Measurements from ENCODE around the gene CDH13. TPM values are rescaled to one million over a fixed set of nuclear protein-coding genes. Genes with fewer than 3 reads are reported as not detected.

CDH13 gene
- not detected in 2 replicates for total RNA-seq (2014; rRNA removed; shearing (Covaris generic))

- no peak for DNase-seq (ENCODE audit: low spot score)
Measured at GRCh38 chr16:82626791-82627261, at the start of gene CDH13. Gene CDH13, plus strand, starts transcription at chr16:82626969.

GRCh38 chr16:82580298-82580890, 46.4 kb upstream of the CDH13 start:
- peak; percentile 34 for DNase-seq (ENCODE audit: low spot score)

DNA sequence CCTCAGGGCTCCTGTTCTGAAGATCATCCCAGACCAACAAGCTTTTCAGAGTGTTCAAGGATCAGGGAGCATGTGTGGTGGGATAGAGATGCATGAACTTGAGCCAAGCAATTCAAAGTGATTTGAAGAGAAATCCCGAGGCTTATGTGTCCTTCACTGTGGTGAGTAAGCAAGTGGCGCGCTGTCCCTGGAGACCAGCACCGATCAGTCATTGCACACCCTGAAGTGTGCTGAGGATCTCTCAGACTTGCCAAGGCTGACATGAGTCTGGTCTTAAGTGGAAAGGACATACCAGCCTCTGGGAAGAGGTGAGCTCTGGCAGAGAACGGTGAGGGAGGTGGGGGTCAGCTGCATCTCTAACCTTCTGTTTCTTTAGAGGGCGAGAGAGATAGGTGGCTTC, 43.8 kb upstream of the CDH13 start:
- no peak for DNase-seq (ENCODE audit: low spot score)

DNA sequence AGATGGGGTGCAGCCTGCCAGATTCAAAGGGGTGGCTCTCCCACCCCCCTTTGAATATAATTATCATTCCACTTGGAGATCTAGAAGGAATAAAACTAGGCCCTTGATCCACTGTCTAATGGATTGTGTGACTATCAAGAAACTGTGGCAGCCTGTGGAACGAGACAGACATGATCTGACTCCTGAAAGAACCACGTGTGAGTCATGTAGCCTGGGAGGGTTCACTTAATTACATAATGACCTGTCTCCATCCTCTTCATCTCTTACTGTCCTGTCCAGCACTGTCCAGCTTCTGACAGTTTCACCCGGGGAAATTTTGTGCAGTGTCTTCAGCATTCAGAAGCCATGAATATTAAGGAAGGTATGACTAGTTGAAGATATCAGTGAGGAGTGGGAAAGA, 43.3 kb upstream of the CDH13 start:
- no peak for DNase-seq (ENCODE audit: low spot score)

- DNase-seq (ENCODE audit: low spot score) = no peak
Measured at GRCh38 chr16:82584553-82585152, 42.1 kb upstream of the CDH13 start.

- no peak for DNase-seq (ENCODE audit: low spot score)
Measured at GRCh38 chr16:82585675-82586074, 41.1 kb upstream of the CDH13 start.

DNA sequence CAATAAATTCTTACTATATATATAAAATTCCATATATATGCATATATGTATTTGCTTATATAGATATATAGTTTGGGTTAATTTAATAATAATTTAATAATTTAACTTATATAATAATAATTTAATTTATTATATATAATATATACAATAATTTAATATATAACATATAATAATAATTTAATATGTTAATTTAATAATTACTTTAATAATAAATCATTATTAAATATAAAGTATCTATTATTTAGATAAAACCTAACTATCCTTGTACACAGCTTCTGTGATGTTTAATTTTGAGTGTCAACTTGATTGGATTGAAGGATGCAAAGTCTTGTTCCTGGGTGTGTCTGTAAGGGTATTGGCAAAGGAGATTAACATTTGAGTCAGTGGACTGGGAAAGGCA, 40.6 kb upstream of the CDH13 start:
- DNase-seq (ENCODE audit: low spot score) = no peak

DNA sequence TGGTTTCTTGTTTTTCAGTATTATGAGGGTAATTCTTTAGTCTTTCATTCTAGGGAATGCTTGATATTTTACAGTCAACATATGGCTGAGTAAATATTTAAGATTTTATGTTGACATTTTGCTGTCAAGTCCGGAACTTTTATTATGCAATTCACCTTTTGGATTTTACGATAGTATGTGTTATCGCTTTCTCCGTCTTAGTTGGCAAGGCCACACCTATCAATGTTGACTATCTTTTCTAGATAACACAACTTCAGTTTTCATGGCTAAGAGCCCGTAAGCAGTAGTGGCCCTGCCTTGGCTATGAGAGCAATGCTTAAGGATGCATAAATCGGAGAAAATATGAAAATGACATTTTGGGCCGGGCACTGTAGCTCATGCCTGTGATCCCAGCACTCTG, 39.5 kb upstream of the CDH13 start:
- no peak for DNase-seq (ENCODE audit: low spot score)

DNA sequence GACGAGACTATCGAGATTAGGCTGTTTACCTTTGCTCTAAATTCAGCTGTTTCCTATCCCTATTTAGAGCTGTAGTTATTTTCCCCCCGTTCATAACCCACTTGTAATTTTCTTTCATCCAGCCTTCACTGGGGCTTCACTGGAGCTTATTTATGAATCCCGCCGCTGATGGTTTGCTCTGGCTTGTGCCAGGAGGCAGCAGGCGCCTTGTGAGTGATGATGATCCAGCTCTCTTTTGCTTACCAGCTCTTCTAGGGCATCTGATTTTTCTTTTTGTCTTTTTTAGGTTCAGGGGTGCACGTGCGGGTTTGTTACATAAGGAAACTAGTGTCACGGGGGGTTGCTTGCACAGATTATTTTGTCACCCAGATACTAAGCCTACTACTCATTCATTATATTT, 37.4 kb upstream of the CDH13 start:
- DNase-seq (ENCODE audit: low spot score) = no peak

GRCh38 chr16:82594114-82594513, 32.7 kb upstream of the CDH13 start:
- DNase-seq (ENCODE audit: low spot score) = no peak

- no peak for DNase-seq (ENCODE audit: low spot score)
Measured at GRCh38 chr16:82598771-82599170, 28.0 kb upstream of the CDH13 start.

- DNase-seq (ENCODE audit: low spot score) = no peak
Measured at GRCh38 chr16:82601989-82602640, 24.7 kb upstream of the CDH13 start.

GRCh38 chr16:82603784-82604411, 22.9 kb upstream of the CDH13 start:
- peak; percentile 48 for DNase-seq (ENCODE audit: low spot score)

DNA sequence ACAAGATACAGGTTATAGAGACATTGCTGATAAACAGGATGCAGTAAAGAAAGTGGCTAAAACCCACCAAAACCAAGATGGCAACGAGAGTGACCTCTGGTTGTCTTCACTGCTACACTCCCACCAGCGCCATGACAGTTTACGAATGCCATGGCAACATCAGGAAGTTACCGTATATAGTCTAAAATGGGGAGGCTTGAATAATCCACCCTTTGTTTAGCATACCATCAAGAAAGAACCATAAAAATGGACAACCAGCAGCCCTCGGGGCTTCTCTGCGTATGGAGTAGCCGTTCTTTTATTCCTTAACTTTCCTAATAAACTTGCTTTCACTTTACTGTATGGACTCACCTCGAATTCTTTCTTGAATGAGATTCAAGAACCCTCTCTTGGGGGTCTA, 21.7 kb upstream of the CDH13 start:
- DNase-seq (ENCODE audit: low spot score) = no peak

DNA sequence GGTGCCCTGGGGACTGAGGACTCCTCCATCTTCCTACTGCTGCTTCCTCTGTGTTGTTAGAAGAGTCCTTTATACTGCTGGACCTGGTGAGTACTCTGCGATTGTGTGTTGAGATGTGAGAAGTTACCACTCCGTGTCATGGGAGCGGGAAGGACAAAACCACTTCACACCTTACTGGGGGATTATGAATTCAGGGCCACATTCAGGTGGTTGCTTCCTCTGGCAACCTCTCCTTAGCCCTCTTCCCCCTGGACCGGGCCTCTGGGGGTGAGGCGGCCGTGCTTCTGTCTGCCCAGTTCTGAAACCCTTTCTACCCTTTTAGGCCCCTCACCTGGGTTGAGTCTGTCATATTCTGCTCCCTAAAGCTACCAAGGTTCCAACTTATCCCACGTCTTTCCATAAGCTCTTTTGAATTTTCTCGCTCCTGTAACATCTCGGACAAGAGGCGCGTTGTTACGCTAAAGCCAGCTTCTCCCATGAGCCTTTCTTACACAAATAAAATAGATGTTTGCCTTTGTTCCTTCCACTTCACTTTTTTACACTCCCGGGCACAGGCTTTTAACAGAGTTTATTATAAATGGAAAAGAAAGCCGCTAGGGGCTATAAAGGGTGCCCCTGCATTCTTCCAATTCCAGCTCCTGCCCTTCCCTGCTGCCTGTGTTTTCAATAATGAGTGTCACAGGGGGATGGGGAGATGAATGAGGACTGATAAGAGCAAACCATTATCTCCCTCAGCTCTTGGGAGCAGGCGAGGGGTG, 20.7 kb upstream of the CDH13 start:
- no peak for DNase-seq (ENCODE audit: low spot score)

DNA sequence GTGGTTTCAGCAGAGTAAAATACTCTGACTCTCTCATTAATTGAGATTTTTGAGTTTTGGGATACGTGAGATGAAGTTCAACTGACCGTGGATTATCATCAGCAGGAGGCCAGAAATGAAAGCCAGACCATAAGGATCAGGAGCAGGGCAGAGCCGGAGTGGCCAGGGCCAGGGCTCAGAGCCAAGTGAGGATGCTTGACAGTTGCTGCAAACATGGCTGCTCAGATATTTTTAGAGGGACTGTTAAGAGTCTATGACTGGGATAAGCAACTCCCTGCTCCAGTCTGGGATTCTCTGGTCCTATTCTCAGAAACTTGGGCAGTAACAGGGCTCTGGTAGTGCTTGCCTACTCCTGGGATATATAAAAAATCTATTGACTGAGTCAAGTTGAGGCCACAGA, 17.6 kb upstream of the CDH13 start:
- no peak for DNase-seq (ENCODE audit: low spot score)

GRCh38 chr16:82612263-82612662, 14.5 kb upstream of the CDH13 start:
- DNase-seq (ENCODE audit: low spot score) = no peak

- DNase-seq (ENCODE audit: low spot score) = no peak
Measured at GRCh38 chr16:82616356-82616755, 10.4 kb upstream of the CDH13 start.

DNA sequence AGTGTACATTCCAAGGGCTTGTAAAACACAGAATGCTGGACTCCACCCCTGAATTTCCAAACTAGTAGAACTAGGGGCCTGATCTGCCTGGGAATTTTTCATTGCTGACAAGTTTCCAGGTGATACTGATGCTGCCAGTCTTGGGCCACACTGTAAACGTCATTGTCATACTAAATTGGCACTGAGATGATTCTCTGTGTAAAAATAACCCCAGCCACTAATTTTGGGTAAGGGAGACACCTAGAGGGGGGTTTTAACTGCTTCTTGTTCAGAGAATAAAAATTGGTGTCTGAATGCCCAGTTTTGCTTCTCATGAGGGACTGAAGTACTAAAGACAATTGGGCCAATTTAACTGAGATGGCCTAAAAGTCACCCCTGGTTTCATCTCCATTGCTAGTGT, 5.0 kb upstream of the CDH13 start:
- DNase-seq (ENCODE audit: low spot score) = no peak

DNA sequence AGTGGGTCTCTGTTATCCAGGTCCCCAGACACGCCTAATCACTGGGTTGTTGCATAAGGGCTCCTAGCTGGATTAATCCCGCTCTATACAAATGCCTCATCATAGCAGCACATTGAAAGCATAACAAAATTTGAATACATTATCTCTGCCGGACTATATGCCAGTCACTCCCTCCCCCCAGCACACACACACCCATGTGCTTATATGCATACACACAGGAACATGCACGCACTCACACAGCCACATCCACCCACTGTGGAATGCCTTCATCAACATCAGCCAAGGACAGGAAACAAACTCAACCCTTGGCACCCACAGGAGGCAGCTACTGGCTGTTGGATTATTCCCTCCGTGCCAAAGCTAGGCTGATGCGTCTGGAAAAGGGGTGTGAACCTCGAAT, 3.5 kb upstream of the CDH13 start:
- no peak for DNase-seq (ENCODE audit: low spot score)

- DNase-seq (ENCODE audit: low spot score) = no peak
Measured at GRCh38 chr16:82625066-82625968, 1.5 kb upstream of the CDH13 start.

Data from HT-29 (cell line).